VCaP (cell line): ENCODE measurements around the gene ANO5.

Experiments used
- H3K27ac ChIP-seq: fragments of 450-650 bp; 2 replicates; pipeline ENCODE4 v1.5.1; 2017
- CTCF ChIP-seq: fragments of 450-650 bp; conservative IDR thresholded peaks from 2 replicates; pipeline ENCODE4 v1.5.1; 2017; ENCODE audit warnings: mild to moderate bottlenecking, moderate library complexity

Gene ANO5

DNA sequence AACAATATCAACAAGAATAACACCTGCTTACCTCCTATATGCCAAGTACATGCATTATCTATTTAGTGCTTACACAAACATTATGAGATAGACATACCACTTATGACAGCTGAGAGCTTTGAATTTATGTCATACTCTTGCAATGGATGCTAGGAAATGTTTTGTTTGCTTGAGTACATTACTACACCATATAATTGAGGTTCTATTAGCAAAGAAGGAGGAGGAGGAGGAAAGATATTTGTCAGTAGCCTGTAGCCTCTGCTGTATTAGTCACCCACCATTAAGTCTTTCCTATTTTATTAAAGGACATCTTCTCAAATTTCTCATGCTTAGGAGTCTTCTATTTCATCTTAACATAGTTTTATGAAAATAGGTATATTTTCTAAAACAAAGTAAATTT lies 6.4 kb downstream of the ANO5 start:
- no peak for TF ChIP-seq CTCF
- no peak overlapping the region for H3K27ac ChIP-seq

GRCh38 chr11:22203281-22203680 lies 10.4 kb downstream of the ANO5 start:
- TF ChIP-seq CTCF, result no peak
- no peak overlapping the region for H3K27ac ChIP-seq

GRCh38 chr11:22207162-22207561 lies 14.3 kb downstream of the ANO5 start:
- no peak for TF ChIP-seq CTCF
- no peak overlapping the region for H3K27ac ChIP-seq

GRCh38 chr11:22208151-22208858 lies 15.4 kb downstream of the ANO5 start:
- TF ChIP-seq CTCF, result no peak
- no peak overlapping the region for H3K27ac ChIP-seq

DNA sequence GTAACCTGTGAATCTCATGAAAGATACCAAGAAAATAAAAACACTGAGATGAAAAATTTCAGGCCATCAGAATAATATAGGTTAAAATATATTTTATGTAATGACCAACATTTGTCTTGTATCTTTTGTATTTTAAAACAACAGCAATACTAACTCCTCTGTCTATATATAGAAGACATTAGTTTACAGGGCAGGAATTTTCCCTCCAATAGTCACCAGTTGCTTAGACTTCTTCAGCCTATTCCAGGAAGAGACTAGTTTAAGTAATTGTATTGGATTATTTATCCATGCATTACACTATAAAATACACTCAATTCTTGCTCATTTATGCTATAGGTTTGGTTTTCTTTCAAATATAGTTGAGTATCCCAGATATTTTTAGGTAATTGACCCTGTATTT lies 24.1 kb downstream of the ANO5 start:
- TF ChIP-seq CTCF, result no peak
- no peak overlapping the region for H3K27ac ChIP-seq

DNA sequence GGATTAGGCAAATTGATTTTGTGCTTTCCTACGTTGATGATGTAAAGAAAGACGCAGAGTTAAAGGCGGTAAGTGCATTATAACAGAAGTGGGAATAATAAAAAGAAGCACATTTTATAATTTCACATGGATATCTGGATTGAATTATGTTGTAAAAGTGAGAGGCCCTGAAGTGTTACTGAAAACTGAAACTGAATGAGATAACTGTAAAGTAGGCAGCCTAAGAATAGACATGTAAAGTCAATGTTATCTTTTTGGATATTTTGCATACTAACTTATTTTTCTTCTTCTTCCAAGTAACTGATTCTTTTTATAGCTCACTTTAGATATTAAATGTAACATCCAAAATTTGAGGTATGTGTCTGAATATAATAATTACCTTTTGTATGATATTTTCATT lies 28.3 kb downstream of the ANO5 start:
- no peak overlapping the region for H3K27ac ChIP-seq
- no peak for TF ChIP-seq CTCF

- H3K27ac ChIP-seq, result no peak overlapping the region
- TF ChIP-seq CTCF, result no peak
Observed at GRCh38 chr11:22225190-22225589, 32.3 kb downstream of the ANO5 start.
